ENCODE data around the gene PAX2. TPM values are rescaled to one million over a fixed set of nuclear protein-coding genes. Genes with fewer than 3 reads are reported as not detected.

Gene PAX2
- total RNA-seq, 1 experiment from 2014 or later = not detected

- POLR2A ChIA-PET (ENCODE audit: unreplicated experiment) = no interaction called here
Observed at GRCh38 chr10:100773646-100774045, 28.3 kb downstream of the PAX2 start.

GRCh38 chr10:100774223-100774622, 28.8 kb downstream of the PAX2 start:
- no TSS peak for BruUV-seq (replicated peaks)
- H3K79me2 ChIP-seq (ENCODE audit: low read depth) = no peaks in the 10 kb centered on the region
- no peaks in the 10 kb centered on the region for H3K36me3 ChIP-seq (ENCODE audit: low read depth)
- POLR2A ChIA-PET (ENCODE audit: unreplicated experiment) = no interaction called here
- no peak overlapping the region for H3K27ac ChIP-seq
- no peak overlapping the region for H3K4me3 ChIP-seq
- no peaks in the 10 kb centered on the region for H3K4me1 ChIP-seq (replicated peaks; ENCODE audit: insufficient read depth)
- no peak overlapping the region for H2AFZ ChIP-seq
- H3K9me3 ChIP-seq (ENCODE audit: insufficient read depth, low read depth) = no peaks in the 10 kb centered on the region
- intact Hi-C loops (cut with micrococcal nuclease; ENCODE audit: unreplicated experiment) = no loop called here
- CTCF ChIA-PET = no interaction called here
- no peaks in the 10 kb centered on the region for H3K9me2 ChIP-seq (ENCODE audit: insufficient read depth)
- DNase-seq = no peak
- H3K27me3 ChIP-seq (ENCODE audit: insufficient read depth, low read depth) = peaks cover 86% of the 10 kb centered on the region
- no peak overlapping the region for H3K4me2 ChIP-seq
- TF ChIP-seq, protein P1, sequence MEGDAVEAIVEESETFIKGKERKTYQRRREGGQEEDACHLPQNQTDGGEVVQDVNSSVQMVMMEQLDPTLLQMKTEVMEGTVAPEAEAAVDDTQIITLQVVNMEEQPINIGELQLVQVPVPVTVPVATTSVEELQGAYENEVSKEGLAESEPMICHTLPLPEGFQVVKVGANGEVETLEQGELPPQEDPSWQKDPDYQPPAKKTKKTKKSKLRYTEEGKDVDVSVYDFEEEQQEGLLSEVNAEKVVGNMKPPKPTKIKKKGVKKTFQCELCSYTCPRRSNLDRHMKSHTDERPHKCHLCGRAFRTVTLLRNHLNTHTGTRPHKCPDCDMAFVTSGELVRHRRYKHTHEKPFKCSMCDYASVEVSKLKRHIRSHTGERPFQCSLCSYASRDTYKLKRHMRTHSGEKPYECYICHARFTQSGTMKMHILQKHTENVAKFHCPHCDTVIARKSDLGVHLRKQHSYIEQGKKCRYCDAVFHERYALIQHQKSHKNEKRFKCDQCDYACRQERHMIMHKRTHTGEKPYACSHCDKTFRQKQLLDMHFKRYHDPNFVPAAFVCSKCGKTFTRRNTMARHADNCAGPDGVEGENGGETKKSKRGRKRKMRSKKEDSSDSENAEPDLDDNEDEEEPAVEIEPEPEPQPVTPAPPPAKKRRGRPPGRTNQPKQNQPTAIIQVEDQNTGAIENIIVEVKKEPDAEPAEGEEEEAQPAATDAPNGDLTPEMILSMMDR (conservative IDR thresholded peaks at IDR 0.05) = no peak
- no peak for TF ChIP-seq EZH2 (IDR thresholded peaks at IDR 0.05; ENCODE audit: low read depth)
- no peaks in the 10 kb centered on the region for H4K20me1 ChIP-seq (ENCODE audit: insufficient read depth)
- H3F3A ChIP-seq (ENCODE audit: insufficient read depth, low read depth) = no peaks in the 10 kb centered on the region

More at GRCh38 chr10:100773646-100774045, 28.3 kb downstream of the PAX2 start:
- Histone ChIP-seq H4K20me1 (ENCODE audit: insufficient read depth) (no peaks in the 10 kb centered on the region), H2AFZ (no peak overlapping the region), H3K36me3 (ENCODE audit: low read depth) (no peaks in the 10 kb centered on the region), H3K9me2 (ENCODE audit: insufficient read depth) (no peaks in the 10 kb centered on the region), H3K27ac (no peak overlapping the region), H3K27me3 (ENCODE audit: insufficient read depth, low read depth) (peaks cover 86% of the 10 kb centered on the region), H3K79me2 (ENCODE audit: low read depth) (no peaks in the 10 kb centered on the region), H3K4me2 (no peak overlapping the region), H3K4me3 (no peak overlapping the region), H3F3A (ENCODE audit: insufficient read depth, low read depth) (no peaks in the 10 kb centered on the region), H3K4me1 (replicated peaks; ENCODE audit: insufficient read depth) (no peaks in the 10 kb centered on the region), H3K9me3 (ENCODE audit: insufficient read depth, low read depth) (no peaks in the 10 kb centered on the region)
- no TSS peak for BruUV-seq (replicated peaks)
- TF ChIP-seq EZH2 (IDR thresholded peaks at IDR 0.05; ENCODE audit: low read depth) = no peak
- TF ChIP-seq, protein P1 (conservative IDR thresholded peaks at IDR 0.05) = no peak
- intact Hi-C loops (cut with micrococcal nuclease; ENCODE audit: unreplicated experiment) = no loop called here
- DNase-seq = no peak
- CTCF ChIA-PET = no interaction called here

DNA sequence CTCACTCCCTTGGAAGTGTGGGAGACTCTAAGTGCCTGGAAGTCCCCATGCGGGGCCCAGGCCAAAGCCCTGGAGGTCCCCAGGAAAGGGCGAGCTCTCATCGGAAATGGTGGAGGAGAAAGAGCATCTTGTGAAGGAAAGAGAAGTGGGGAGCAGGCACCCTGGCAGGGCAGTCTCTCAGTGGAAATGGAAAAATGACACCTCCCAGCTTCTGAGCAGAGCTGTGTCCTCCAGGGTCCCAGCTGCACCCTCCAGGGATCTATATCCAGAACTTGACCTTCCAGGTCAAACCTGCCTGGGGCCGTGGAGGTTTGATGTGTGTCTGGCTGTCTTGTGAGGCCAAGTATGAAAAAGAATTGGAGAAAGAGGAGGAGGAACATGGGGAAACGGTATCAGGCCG, 29.5 kb downstream of the PAX2 start:
- no peak overlapping the region for H3K27ac ChIP-seq
- H4K20me1 ChIP-seq (ENCODE audit: insufficient read depth) = no peaks in the 10 kb centered on the region
- TF ChIP-seq, protein P1 (conservative IDR thresholded peaks at IDR 0.05) = no peak
- DNase-seq = no peak
- no peaks in the 10 kb centered on the region for H3K9me3 ChIP-seq (ENCODE audit: insufficient read depth, low read depth)
- ChIA-PET POLR2A (ENCODE audit: unreplicated experiment) (no interaction called here), CTCF (no interaction called here)
- no peak overlapping the region for H3K4me3 ChIP-seq
- H3F3A ChIP-seq (ENCODE audit: insufficient read depth, low read depth) = no peaks in the 10 kb centered on the region
- no peaks in the 10 kb centered on the region for H3K9me2 ChIP-seq (ENCODE audit: insufficient read depth)
- BruUV-seq (replicated peaks) = no TSS peak
- no peak overlapping the region for H3K4me2 ChIP-seq
- H3K4me1 ChIP-seq (replicated peaks; ENCODE audit: insufficient read depth) = no peaks in the 10 kb centered on the region
- H3K79me2 ChIP-seq (ENCODE audit: low read depth) = no peaks in the 10 kb centered on the region
- no peaks in the 10 kb centered on the region for H3K36me3 ChIP-seq (ENCODE audit: low read depth)
- intact Hi-C loops (cut with micrococcal nuclease; ENCODE audit: unreplicated experiment) = no loop called here
- H3K27me3 ChIP-seq (ENCODE audit: insufficient read depth, low read depth) = peaks cover 86% of the 10 kb centered on the region
- no peak overlapping the region for H2AFZ ChIP-seq

All from PC-9 (cell line).